Nephron (organoid): ENCODE data around the gene ZBED2.

Experiments
- H3K27ac Mint-ChIP-seq, 3 experiments: 2 replicates each; pipeline ENCODE4 v1.8.0; 2020; ENCODE audit warnings: mixed read lengths in 3 of 3, mild to moderate bottlenecking in 2 of 3, moderate library complexity in 1 of 3
- H3K27me3 Mint-ChIP-seq: 2 replicates; pipeline ENCODE4 v1.8.0; 2021; ENCODE audit warnings: low read depth, mild to moderate bottlenecking, moderate library complexity, mixed read lengths
- H3K36me3 Mint-ChIP-seq: 2 replicates; pipeline ENCODE4 v1.8.0; 2020; ENCODE audit warnings: low read depth, mixed read lengths
- H3K4me1 Mint-ChIP-seq: 2 replicates; pipeline ENCODE4 v1.8.0; 2020; ENCODE audit warnings: mixed read lengths
- H3K4me3 Mint-ChIP-seq, 3 experiments: 2 replicates each; pipeline ENCODE4 v1.8.0; 2020; ENCODE audit warnings: mild to moderate bottlenecking in 3 of 3, mixed read lengths in 3 of 3, moderate library complexity in 2 of 3
- H3K9me3 Mint-ChIP-seq: 2 replicates; pipeline ENCODE4 v1.8.0; 2020; ENCODE audit warnings: mixed read lengths
- TF ChIP-seq, protein P1 (sequence below), 3 experiments: fragments of 200-600 bp; sonication (generic); IDR thresholded peaks; one replicate each; pipeline ENCODE4 v1.5.0; 2021; ENCODE audit warnings: antibody characterized with exemption in 3 of 3; ENCODE audit not compliant: unreplicated experiment in 3 of 3

Gene ZBED2

GRCh38 chr3:111585217-111585616, 9.9 kb downstream of the ZBED2 start:
- Mint-ChIP-seq H3K27ac (no peak overlapping the region), H3K4me3 (no peak overlapping the region), H3K9me3 (peaks cover 12% of the 10 kb centered on the region), H3K4me1 (no peaks in the 10 kb centered on the region), H3K36me3 (no peaks in the 10 kb centered on the region), H3K27me3 (peaks cover 10% of the 10 kb centered on the region)
- TF ChIP-seq, protein P1, sequence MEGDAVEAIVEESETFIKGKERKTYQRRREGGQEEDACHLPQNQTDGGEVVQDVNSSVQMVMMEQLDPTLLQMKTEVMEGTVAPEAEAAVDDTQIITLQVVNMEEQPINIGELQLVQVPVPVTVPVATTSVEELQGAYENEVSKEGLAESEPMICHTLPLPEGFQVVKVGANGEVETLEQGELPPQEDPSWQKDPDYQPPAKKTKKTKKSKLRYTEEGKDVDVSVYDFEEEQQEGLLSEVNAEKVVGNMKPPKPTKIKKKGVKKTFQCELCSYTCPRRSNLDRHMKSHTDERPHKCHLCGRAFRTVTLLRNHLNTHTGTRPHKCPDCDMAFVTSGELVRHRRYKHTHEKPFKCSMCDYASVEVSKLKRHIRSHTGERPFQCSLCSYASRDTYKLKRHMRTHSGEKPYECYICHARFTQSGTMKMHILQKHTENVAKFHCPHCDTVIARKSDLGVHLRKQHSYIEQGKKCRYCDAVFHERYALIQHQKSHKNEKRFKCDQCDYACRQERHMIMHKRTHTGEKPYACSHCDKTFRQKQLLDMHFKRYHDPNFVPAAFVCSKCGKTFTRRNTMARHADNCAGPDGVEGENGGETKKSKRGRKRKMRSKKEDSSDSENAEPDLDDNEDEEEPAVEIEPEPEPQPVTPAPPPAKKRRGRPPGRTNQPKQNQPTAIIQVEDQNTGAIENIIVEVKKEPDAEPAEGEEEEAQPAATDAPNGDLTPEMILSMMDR (IDR thresholded peaks at IDR 0.05; ENCODE audit: unreplicated experiment in 3 of 3), result no peak

GRCh38 chr3:111584744-111585143, 10.4 kb downstream of the ZBED2 start:
- Mint-ChIP-seq H3K27ac (no peak overlapping the region), H3K9me3 (peaks cover 12% of the 10 kb centered on the region), H3K4me1 (no peaks in the 10 kb centered on the region), H3K36me3 (no peaks in the 10 kb centered on the region), H3K4me3 (no peak overlapping the region), H3K27me3 (peaks cover 10% of the 10 kb centered on the region)
- TF ChIP-seq, protein P1 (IDR thresholded peaks at IDR 0.05; ENCODE audit: unreplicated experiment in 3 of 3), result no peak

DNA sequence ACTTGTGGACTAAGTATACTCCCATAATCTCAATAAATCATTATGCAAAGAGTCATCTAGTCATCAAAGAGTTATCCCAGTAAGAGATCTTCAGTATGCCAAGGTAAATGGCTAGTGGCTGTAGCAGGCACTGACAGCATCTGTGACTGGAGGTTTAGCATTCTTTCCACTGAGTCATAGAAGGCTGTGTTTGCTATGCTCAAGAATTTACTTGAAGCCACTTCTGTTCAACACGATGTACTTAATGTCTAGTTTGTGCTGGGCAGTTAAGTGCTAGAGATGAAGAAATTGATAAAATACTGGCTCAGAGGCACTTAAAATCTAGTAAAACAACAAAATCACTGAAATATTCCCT, 13.0 kb downstream of the ZBED2 start:
- H3K9me3 Mint-ChIP-seq, result peaks cover 7% of the 10 kb centered on the region
- peaks cover 4% of the 10 kb centered on the region for H3K27me3 Mint-ChIP-seq
- no peak overlapping the region for H3K27ac Mint-ChIP-seq
- H3K4me1 Mint-ChIP-seq, result no peaks in the 10 kb centered on the region
- H3K36me3 Mint-ChIP-seq, result no peaks in the 10 kb centered on the region
- TF ChIP-seq, protein P1 (IDR thresholded peaks at IDR 0.05; ENCODE audit: unreplicated experiment in 3 of 3), result no peak
- no peak overlapping the region for H3K4me3 Mint-ChIP-seq

GRCh38 chr3:111581403-111582119, 13.6 kb downstream of the ZBED2 start:
- TF ChIP-seq, protein P1 (IDR thresholded peaks at IDR 0.05; ENCODE audit: unreplicated experiment in 3 of 3), result no peak

DNA sequence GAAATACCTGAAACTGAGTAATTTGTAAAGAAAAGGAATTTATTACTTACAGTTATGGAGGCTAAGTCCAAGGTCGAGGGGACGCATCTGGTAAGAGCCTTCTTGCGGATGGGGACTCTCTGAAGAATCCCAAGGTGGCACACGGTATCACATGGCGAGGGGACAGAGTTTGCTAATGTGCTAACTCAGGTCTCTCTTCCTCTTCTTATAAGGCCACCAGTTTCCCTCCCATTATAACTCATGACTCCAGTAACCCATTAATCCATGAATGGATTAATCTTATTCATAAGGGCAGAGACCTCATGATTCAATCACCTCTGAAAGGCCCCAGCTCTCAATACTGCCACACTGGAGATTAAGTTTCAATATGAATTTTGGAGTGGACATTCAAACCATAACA, 15.7 kb downstream of the ZBED2 start:
- Mint-ChIP-seq H3K9me3 (no peaks in the 10 kb centered on the region), H3K27ac (no peak overlapping the region), H3K27me3 (no peaks in the 10 kb centered on the region), H3K36me3 (no peaks in the 10 kb centered on the region), H3K4me1 (no peaks in the 10 kb centered on the region), H3K4me3 (no peak overlapping the region)
- TF ChIP-seq, protein P1 (IDR thresholded peaks at IDR 0.05; ENCODE audit: unreplicated experiment in 3 of 3), result no peak

More at GRCh38 chr3:111581403-111582119, 13.6 kb downstream of the ZBED2 start:
- Mint-ChIP-seq H3K9me3 (peaks cover 3% of the 10 kb centered on the region), H3K27ac (no peak overlapping the region), H3K4me3 (no peak overlapping the region), H3K27me3 (no peaks in the 10 kb centered on the region), H3K36me3 (no peaks in the 10 kb centered on the region), H3K4me1 (no peaks in the 10 kb centered on the region)

DNA sequence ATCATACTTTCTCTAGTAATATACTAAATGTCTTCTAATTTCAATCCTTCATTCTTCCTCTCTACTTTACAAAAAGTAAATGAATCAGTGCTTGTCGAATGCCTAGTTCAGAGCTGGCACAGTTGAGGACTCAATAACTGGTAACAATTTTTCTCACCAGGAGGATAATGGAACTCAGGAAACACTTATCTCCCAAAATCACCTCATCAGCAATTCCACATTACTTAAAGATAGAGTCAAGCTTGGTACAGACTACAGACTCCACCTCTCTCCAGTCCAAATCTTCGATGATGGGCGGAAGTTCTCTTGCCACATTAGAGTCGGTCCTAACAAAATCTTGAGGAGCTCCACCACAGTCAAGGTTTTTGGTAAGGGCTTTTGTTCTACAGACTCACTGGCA, 16.3 kb downstream of the ZBED2 start:
- H3K4me1 Mint-ChIP-seq, result no peaks in the 10 kb centered on the region

More for the DNA sequence above, 16.3 kb downstream of the ZBED2 start:
- no peak overlapping the region for H3K27ac Mint-ChIP-seq
- TF ChIP-seq, protein P1 (IDR thresholded peaks at IDR 0.05; ENCODE audit: unreplicated experiment in 3 of 3), result no peak
- H3K36me3 Mint-ChIP-seq, result no peaks in the 10 kb centered on the region
- H3K4me3 Mint-ChIP-seq, result no peak overlapping the region
- no peaks in the 10 kb centered on the region for H3K27me3 Mint-ChIP-seq
- no peaks in the 10 kb centered on the region for H3K9me3 Mint-ChIP-seq
